PC-9 (cell line): ENCODE measurements around the gene EIF4G1. TPM values are rescaled to one million over a fixed set of nuclear protein-coding genes. Genes with fewer than 3 reads are reported as not detected.

Experiments
- BruUV-seq: library from RNA; stranded (reverse); fragments of 400-500 nt; replicated peaks from 2 replicates; lab custom pipeline; 2021; lab: Mats Ljungman, UMichigan
- CTCF ChIA-PET: fragments of 300-600 bp; sonication (Branson Sonifier 250); formaldehyde crosslinking; loops from one replicate; lab custom pipeline; 2022; ENCODE audit warnings: antibody characterized with exemption; lab: Charles Lee
- POLR2A ChIA-PET: fragments of 300-600 bp; sonication (Branson Sonifier 250); formaldehyde crosslinking; loops from one replicate; lab custom pipeline; 2022; ENCODE audit warnings: antibody characterized with exemption; ENCODE audit not compliant: unreplicated experiment; lab: Charles Lee
- DNase-seq, 2 experiments: peaks; one replicate each; pipeline versions ENCODE4 v3.0.0 to v3.0.0-alpha.2; 2015 to 2022; ENCODE audit warnings: mixed read lengths in 1 of 2
- H2AFZ ChIP-seq: fragments of 200-600 bp; sonication (generic); 2 replicates; pipeline ENCODE4 v1.8.1; 2017; ENCODE audit warnings: antibody characterized with exemption
- H3F3A ChIP-seq: fragments of 200-600 bp; sonication (generic); 2 replicates; pipeline ENCODE4 v1.8.1; 2017; ENCODE audit warnings: antibody characterized with exemption, mild to moderate bottlenecking, low read depth; ENCODE audit not compliant: insufficient read depth
- H3K27ac ChIP-seq: fragments of 200-600 bp; sonication (generic); 2 replicates; pipeline ENCODE4 v1.6.1; 2016; ENCODE audit warnings: mixed run types
- H3K27me3 ChIP-seq: fragments of 200-600 bp; sonication (generic); 2 replicates; pipeline ENCODE4 v1.6.1; 2016; ENCODE audit warnings: low read depth, mixed run types; ENCODE audit not compliant: insufficient read depth
- H3K36me3 ChIP-seq: fragments of 200-600 bp; sonication (generic); 2 replicates; pipeline ENCODE4 v1.6.1; 2016; ENCODE audit warnings: low read depth, mixed run types
- H3K4me1 ChIP-seq: fragments of 200-600 bp; sonication (generic); replicated peaks from 2 replicates; pipeline ENCODE4 v1.6.1; 2016; ENCODE audit warnings: mixed run types; ENCODE audit not compliant: insufficient read depth
- H3K4me2 ChIP-seq: fragments of 200-600 bp; sonication (generic); 2 replicates; pipeline ENCODE4 v1.6.1; 2017; ENCODE audit warnings: mixed run types
- H3K4me3 ChIP-seq: fragments of 200-600 bp; sonication (generic); 2 replicates; pipeline ENCODE4 v1.6.1; 2016; ENCODE audit warnings: mixed run types
- H3K79me2 ChIP-seq: fragments of 200-600 bp; sonication (generic); 2 replicates; pipeline ENCODE4 v1.6.1; 2017; ENCODE audit warnings: low read depth, mixed run types
- H3K9me2 ChIP-seq: fragments of 200-600 bp; sonication (generic); 2 replicates; pipeline ENCODE4 v1.8.1; 2017; ENCODE audit warnings: mild to moderate bottlenecking; ENCODE audit not compliant: insufficient read depth
- H3K9me3 ChIP-seq: fragments of 200-600 bp; sonication (generic); 2 replicates; pipeline ENCODE4 v1.8.1; 2016; ENCODE audit warnings: low read depth; ENCODE audit not compliant: insufficient read depth
- H4K20me1 ChIP-seq: fragments of 200-600 bp; sonication (generic); 2 replicates; pipeline ENCODE4 v1.8.1; 2017; ENCODE audit not compliant: insufficient read depth
- CTCF ChIP-seq: fragments of 200-600 bp; sonication (generic); conservative IDR thresholded peaks from 2 replicates; pipeline ENCODE4 v1.6.1; 2017; ENCODE audit warnings: mixed run types, antibody characterized with exemption, mild to moderate bottlenecking, moderate library complexity
- EZH2 ChIP-seq: fragments of 200-600 bp; sonication (generic); IDR thresholded peaks from 2 replicates; pipeline ENCODE4 v1.8.0; 2017; ENCODE audit warnings: antibody characterized with exemption, low read depth
- intact Hi-C: fragments of 100-400 bp; cut with micrococcal nuclease; formaldehyde crosslinking; loops from one replicate; pipeline ENCODE4 v1.10.0; 2022; ENCODE audit not compliant: unreplicated experiment
- total RNA-seq: library from RNA; stranded (reverse); gene quantifications from 2 replicates; pipeline ENCODE4 v1.2.3, GENCODE V29; 2021

The EIF4G1 gene
- total RNA-seq, 1 experiment from 2014 or later, result 657 TPM

- Histone ChIP-seq H3K27ac (no peak overlapping the region), H3K36me3 (peaks cover 87% of the 10 kb centered on the region), H3K4me1 (peaks cover 27% of the 10 kb centered on the region), H3K4me3 (no peak overlapping the region), H3K4me2 (no peak overlapping the region), H4K20me1 (peaks cover 96% of the 10 kb centered on the region), H3K27me3 (no peaks in the 10 kb centered on the region), H3K79me2 (peaks cover 96% of the 10 kb centered on the region), H3F3A (peaks cover 92% of the 10 kb centered on the region), H3K9me2 (no peaks in the 10 kb centered on the region), H2AFZ (no peak overlapping the region), H3K9me3 (no peaks in the 10 kb centered on the region)
- no peak for DNase-seq
- intact Hi-C loops, result no loop called here
- no peak for TF ChIP-seq CTCF
- TF ChIP-seq EZH2, result no peak
- ChIA-PET CTCF (no interaction called here), POLR2A (interaction anchor here (0.6 kb wide), 1 partner anchor 1057 kb away, joined by 8 read pairs; no protein-coding TSS in a partner anchor)
- BruUV-seq, result no TSS peak
These were observed 8.5 kb downstream of the EIF4G1 start for GRCh38 chr3:184322731-184323487.

GRCh38 chr3:184323696-184324095 is 9.3 kb downstream of the EIF4G1 start:
- Histone ChIP-seq H3K9me2 (no peaks in the 10 kb centered on the region), H3K79me2 (peaks cover 91% of the 10 kb centered on the region), H3K4me3 (no peak overlapping the region), H3F3A (peaks cover 92% of the 10 kb centered on the region), H3K4me2 (no peak overlapping the region), H3K27me3 (no peaks in the 10 kb centered on the region), H3K36me3 (peaks cover 84% of the 10 kb centered on the region), H3K9me3 (no peaks in the 10 kb centered on the region), H3K4me1 (peaks cover 20% of the 10 kb centered on the region), H4K20me1 (peaks cover 96% of the 10 kb centered on the region), H2AFZ (no peak overlapping the region), H3K27ac (no peak overlapping the region)
- ChIA-PET POLR2A (no interaction called here), CTCF (no interaction called here)
- no peak for DNase-seq
- no TSS peak for BruUV-seq
- intact Hi-C loops, result no loop called here
- TF ChIP-seq EZH2, result no peak
- TF ChIP-seq CTCF, result no peak

- TF ChIP-seq CTCF (no peak), EZH2 (no peak)
- no peak overlapping the region for H2AFZ ChIP-seq
- no peaks in the 10 kb centered on the region for H3K9me2 ChIP-seq
- BruUV-seq, result no TSS peak
- H3K79me2 ChIP-seq, result peaks cover 79% of the 10 kb centered on the region
- DNase-seq, result no peak
- no peak overlapping the region for H3K27ac ChIP-seq
- no peaks in the 10 kb centered on the region for H3K9me3 ChIP-seq
- POLR2A ChIA-PET, result no interaction called here
- H3K27me3 ChIP-seq, result no peaks in the 10 kb centered on the region
- peaks cover 95% of the 10 kb centered on the region for H3K36me3 ChIP-seq
- intact Hi-C loops, result no loop called here
- H3K4me3 ChIP-seq, result no peak overlapping the region
- CTCF ChIA-PET, result no interaction called here
- peaks cover 98% of the 10 kb centered on the region for H4K20me1 ChIP-seq
- H3K4me2 ChIP-seq, result no peak overlapping the region
- peaks cover 96% of the 10 kb centered on the region for H3F3A ChIP-seq
- H3K4me1 ChIP-seq, result peaks cover 5% of the 10 kb centered on the region
These were observed 10.9 kb downstream of the EIF4G1 start for GRCh38 chr3:184325269-184325668.
